ENCODE results near the gene SOX18.

The SOX18 gene

GRCh38 chr20:64010711-64011237, 38.7 kb downstream of the SOX18 start:
- no peak for TF ChIP-seq CTCF (IDR thresholded peaks at IDR 0.05; ENCODE audit: insufficient read depth, low read depth, low read length, missing control alignments)
- H3K4me3 ChIP-seq (ENCODE audit: low read depth, low read length), result peak overlapping the region; percentile 10
- DNase-seq (ENCODE audit: low read depth), result peak; percentile 88

- H3K4me3 ChIP-seq (ENCODE audit: low read depth, low read length), result peak overlapping the region; percentile 3
- DNase-seq (ENCODE audit: low read depth), result peak; percentile 42
- TF ChIP-seq CTCF (IDR thresholded peaks at IDR 0.05; ENCODE audit: insufficient read depth, low read depth, low read length, missing control alignments), result no peak
Observed at GRCh38 chr20:64009811-64010387, 39.5 kb downstream of the SOX18 start.

- no peak for TF ChIP-seq CTCF (IDR thresholded peaks at IDR 0.05; ENCODE audit: insufficient read depth, low read depth, low read length, missing control alignments)
- no peak overlapping the region for H3K4me3 ChIP-seq (ENCODE audit: low read depth, low read length)
- peak; percentile 51 for DNase-seq (ENCODE audit: low read depth)
Observed at GRCh38 chr20:64006902-64007301, 42.5 kb downstream of the SOX18 start.

GRCh38 chr20:64006490-64006889, 42.9 kb downstream of the SOX18 start:
- no peak overlapping the region for H3K4me3 ChIP-seq (ENCODE audit: low read depth, low read length)
- no peak for DNase-seq (ENCODE audit: low read depth)

GRCh38 chr20:64005394-64005793, 44.0 kb downstream of the SOX18 start:
- no peak for TF ChIP-seq CTCF (IDR thresholded peaks at IDR 0.05; ENCODE audit: insufficient read depth, low read depth, low read length, missing control alignments)
- DNase-seq (ENCODE audit: low read depth), result no peak
- no peak overlapping the region for H3K4me3 ChIP-seq (ENCODE audit: low read depth, low read length)

More at GRCh38 chr20:64006490-64006889, 42.9 kb downstream of the SOX18 start:
- TF ChIP-seq CTCF (IDR thresholded peaks at IDR 0.05; ENCODE audit: insufficient read depth, low read depth, low read length, missing control alignments), result no peak

GRCh38 chr20:64003960-64004725, 45.3 kb downstream of the SOX18 start:
- no peak for DNase-seq (ENCODE audit: low read depth)
- H3K4me3 ChIP-seq (ENCODE audit: low read depth, low read length), result no peak overlapping the region

More at GRCh38 chr20:64003960-64004725, 45.3 kb downstream of the SOX18 start:
- no peak for TF ChIP-seq CTCF (IDR thresholded peaks at IDR 0.05; ENCODE audit: insufficient read depth, low read depth, low read length, missing control alignments)
